Bronchial epithelial cell (primary cell): Measurements from ENCODE around the gene MPST. TPM values are rescaled to one million over a fixed set of nuclear protein-coding genes. Genes with fewer than 3 reads are reported as not detected.

Experiments used
- DNase-seq: peaks from one replicate; pipeline ENCODE4 v3.0.0-alpha.2; 2010; ENCODE audit warnings: low read depth
- FAIRE-seq: peaks from 2 replicates; lab custom pipeline; 2011; peaks lifted over from hg19 to GRCh38; lab: Jason Lieb, UNC
- H3K27me3 ChIP-seq: 2 replicates; pipeline ENCODE4 v1.5.1; 2011; ENCODE audit warnings: low read length; ENCODE audit not compliant: control insufficient read depth, insufficient read depth
- H3K36me3 ChIP-seq: 2 replicates; pipeline ENCODE4 v1.5.1; 2011; ENCODE audit warnings: low read length; ENCODE audit not compliant: control insufficient read depth, insufficient read depth
- H3K4me3 ChIP-seq: 2 replicates; pipeline ENCODE4 v1.5.1; 2011; ENCODE audit warnings: mild to moderate bottlenecking, low read depth, low read length, control low read depth
- total RNA-seq: library from RNA; depleted of rRNA; stranded (reverse); fragments of >200 nt; gene quantifications from 2 replicates; pipeline ENCODE4 v1.2.1, GENCODE V29; 2014
- TF ChIP-seq, protein P1 (sequence below): IDR thresholded peaks from 2 replicates; pipeline ENCODE4 v1.5.1; 2011; ENCODE audit warnings: mild to moderate bottlenecking, moderate library complexity, low read length, control low read depth, inconsistent platforms; ENCODE audit not compliant: insufficient read depth, severe bottlenecking

MPST gene
- total RNA-seq, 1 donor from 2014 or later, result 121 TPM

DNA sequence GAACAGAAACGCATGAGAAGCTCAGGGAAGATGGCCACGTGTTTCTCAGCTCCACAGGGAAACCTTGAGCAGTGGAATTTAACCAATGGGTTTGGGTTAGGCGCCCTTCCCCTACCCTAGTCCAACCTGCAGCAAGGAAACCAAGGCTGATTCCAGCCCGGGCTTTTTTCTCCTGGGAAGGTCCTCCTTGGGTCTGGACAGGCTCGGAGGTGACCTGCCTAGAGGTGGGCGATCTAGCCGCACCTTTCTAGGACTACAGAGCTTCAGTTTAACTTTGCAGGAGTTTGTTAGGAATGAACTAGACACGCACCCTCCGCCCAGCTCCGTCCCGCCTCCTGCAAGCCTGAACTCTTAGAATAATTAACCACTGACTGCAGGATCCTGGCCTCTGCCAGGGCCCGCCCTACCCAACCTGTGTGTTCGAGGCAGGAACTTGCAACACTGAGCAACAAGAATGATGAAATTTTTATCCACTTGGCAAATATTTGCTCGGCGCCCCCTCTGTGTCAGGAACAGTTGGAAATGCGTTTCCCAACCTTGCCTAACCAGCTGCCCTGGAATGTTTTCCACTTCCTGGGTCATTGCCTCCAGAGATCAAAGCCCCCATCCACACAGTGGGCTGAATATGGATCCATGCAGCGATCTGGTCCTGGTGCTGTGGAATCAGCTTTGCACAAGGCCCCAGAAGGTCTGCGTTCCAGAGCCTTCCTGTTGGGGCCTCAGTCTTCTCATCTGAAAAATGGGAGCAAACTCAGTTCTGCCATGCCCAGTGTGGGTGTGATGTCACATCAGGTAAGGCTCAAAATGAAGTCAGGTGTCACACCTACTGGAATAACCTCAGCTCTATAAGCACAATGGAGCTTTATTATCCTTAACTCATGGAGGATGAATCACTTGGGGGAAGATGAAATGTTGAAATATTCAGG lies 13.3 kb downstream of the MPST start:
- H3K27me3 ChIP-seq, result no peaks in the 10 kb centered on the region
- FAIRE-seq, result peak; percentile 94
- peak overlapping the region; percentile 26 for H3K4me3 ChIP-seq
- peak; percentile 93 for DNase-seq
- H3K36me3 ChIP-seq, result peaks cover 2% of the 10 kb centered on the region
- TF ChIP-seq, protein P1, sequence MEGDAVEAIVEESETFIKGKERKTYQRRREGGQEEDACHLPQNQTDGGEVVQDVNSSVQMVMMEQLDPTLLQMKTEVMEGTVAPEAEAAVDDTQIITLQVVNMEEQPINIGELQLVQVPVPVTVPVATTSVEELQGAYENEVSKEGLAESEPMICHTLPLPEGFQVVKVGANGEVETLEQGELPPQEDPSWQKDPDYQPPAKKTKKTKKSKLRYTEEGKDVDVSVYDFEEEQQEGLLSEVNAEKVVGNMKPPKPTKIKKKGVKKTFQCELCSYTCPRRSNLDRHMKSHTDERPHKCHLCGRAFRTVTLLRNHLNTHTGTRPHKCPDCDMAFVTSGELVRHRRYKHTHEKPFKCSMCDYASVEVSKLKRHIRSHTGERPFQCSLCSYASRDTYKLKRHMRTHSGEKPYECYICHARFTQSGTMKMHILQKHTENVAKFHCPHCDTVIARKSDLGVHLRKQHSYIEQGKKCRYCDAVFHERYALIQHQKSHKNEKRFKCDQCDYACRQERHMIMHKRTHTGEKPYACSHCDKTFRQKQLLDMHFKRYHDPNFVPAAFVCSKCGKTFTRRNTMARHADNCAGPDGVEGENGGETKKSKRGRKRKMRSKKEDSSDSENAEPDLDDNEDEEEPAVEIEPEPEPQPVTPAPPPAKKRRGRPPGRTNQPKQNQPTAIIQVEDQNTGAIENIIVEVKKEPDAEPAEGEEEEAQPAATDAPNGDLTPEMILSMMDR, result no peak

DNA sequence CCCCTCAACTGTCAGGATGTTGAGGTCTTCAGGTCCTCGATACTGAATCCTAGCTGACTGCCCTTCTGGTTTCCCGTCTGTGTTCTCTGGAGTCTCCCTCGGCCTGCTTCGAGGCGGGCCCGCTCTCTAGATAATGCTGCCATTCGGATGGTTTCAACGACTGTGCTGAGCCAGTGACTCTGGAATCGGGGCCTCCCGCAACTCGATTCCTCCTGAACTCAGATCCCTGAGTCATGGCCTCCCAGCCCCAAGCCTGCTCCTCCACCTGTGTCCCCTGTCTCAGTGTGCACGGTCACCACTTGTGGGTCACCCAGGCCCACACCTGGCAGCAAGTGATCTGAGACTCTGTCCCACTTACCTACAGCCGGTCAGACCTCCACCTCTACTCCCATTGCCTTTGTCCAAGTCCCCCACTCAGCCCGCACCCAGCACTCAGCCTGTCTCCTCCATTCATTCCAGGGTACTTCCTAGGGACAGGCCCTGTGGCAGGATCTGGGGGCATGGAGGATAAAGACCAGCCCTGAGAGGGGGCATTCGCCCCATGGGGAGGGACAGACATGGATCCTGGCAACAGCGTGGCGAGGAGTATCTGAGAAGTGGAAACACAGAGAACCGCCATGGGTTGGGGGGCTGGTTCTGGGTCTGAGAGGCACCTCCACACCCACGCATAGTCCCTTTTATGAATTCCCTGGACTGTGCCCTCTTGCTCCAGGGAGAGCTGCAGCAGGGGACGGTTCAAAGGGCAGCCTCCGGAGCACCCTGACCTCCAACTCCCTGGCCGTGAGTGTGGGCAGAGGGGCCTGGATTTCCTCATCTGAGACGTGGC lies 14.3 kb downstream of the MPST start:
- TF ChIP-seq, protein P1, result no peak
- no peak for FAIRE-seq

DNA sequence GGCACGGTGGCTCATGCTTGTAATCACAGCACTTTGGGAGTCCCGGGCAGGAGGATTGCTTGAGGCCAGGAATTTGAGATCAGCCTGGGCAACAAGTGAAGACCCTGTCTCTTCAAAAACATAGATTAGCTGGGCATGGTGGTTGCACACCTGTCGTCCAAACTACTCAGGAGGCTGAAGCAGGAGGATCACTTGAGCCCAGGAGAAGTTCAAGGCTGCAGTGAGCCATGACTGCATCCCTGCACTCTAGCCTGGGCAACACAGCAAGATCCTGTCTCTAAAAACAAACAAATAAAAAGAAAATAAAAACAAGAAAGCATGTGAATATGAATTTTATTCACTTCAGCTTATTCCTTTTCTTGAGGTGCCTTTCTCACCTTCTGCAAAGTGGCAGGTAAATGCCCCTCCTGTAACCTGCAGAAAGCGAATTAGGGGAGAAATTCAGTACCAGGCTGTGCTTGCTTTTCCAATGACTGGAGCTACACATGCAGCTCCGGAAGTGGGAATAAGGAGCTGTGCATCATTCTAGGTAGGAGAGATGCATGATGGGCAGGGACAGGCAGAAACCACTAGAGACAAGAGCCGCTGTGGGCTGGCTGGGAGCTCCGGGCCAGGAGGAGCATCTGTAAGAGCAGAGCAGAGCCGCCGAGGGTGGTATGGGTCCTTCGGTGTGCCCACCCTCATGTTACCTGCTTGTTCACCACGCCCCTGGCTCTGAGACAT lies 17.3 kb downstream of the MPST start:
- Histone ChIP-seq H3K4me3 (no peak overlapping the region), H3K27me3 (no peaks in the 10 kb centered on the region), H3K36me3 (no peaks in the 10 kb centered on the region)
- TF ChIP-seq, protein P1, result no peak
- DNase-seq (no peak), FAIRE-seq (no peak)

More for the DNA sequence above, 14.3 kb downstream of the MPST start:
- Histone ChIP-seq H3K27me3 (no peaks in the 10 kb centered on the region), H3K4me3 (no peak overlapping the region), H3K36me3 (no peaks in the 10 kb centered on the region)
- DNase-seq, result no peak

DNA sequence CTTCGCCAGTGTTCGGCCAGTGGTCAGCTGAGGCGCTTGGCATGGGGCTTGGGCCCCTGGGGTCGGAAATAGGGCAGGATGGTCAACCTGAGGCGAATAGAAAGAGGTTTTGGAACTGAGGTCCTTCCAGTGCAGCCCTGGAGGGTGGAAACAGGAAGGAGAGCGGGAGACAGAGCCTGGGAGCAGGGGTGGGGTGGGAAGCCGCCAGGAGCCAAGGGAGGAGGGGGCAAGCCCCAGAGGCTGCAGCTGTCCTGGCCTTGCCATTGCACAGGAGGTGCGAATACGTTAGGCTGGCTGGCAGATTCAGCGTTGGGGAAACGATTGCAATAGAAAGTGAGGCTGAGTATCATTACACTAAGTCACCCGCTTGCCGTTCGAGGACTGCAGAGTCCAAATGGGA lies 18.1 kb downstream of the MPST start:
- Histone ChIP-seq H3K27me3 (no peaks in the 10 kb centered on the region), H3K36me3 (no peaks in the 10 kb centered on the region), H3K4me3 (no peak overlapping the region)
- no peak for DNase-seq
- FAIRE-seq, result no peak
- TF ChIP-seq, protein P1, result no peak

DNA sequence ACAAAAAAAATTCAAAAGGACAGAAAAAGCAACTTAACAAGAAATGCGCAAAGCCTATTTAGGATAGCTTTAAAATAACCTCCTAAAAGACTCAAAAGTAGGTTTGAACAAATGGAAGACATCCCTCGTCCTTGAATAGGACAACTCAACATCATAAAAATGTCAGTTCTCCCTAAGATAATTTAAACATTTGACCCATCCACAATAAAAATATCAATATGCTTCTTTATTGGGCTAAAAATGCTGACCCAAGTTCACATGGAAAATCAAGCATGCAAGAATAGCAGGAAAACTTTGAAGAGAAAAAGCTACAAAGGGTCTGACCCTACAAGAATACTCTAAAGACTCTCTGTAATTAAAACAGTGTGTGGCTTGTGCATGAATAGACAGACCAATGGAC lies 19.9 kb downstream of the MPST start:
- TF ChIP-seq, protein P1, result no peak
- H3K36me3 ChIP-seq, result no peaks in the 10 kb centered on the region
- no peak for DNase-seq
- FAIRE-seq, result no peak
- no peaks in the 10 kb centered on the region for H3K27me3 ChIP-seq
- H3K4me3 ChIP-seq, result no peak overlapping the region
